ENCODE results near the gene TMEM59. TPM values are rescaled to one million over a fixed set of nuclear protein-coding genes. Genes with fewer than 3 reads are reported as not detected.
A peak's percentile ranks its signal among the peaks of the same experiment; 100 is the strongest.
"Not testable (repeated sequence)": the region's sequence is repeated elsewhere in the genome, so short reads cannot be mapped to it uniquely, and the experiment has no call there.

Gene TMEM59
- polyA plus RNA-seq, 6 donors from 2014 or later = 394 to 861 (median 528) TPM

DNA sequence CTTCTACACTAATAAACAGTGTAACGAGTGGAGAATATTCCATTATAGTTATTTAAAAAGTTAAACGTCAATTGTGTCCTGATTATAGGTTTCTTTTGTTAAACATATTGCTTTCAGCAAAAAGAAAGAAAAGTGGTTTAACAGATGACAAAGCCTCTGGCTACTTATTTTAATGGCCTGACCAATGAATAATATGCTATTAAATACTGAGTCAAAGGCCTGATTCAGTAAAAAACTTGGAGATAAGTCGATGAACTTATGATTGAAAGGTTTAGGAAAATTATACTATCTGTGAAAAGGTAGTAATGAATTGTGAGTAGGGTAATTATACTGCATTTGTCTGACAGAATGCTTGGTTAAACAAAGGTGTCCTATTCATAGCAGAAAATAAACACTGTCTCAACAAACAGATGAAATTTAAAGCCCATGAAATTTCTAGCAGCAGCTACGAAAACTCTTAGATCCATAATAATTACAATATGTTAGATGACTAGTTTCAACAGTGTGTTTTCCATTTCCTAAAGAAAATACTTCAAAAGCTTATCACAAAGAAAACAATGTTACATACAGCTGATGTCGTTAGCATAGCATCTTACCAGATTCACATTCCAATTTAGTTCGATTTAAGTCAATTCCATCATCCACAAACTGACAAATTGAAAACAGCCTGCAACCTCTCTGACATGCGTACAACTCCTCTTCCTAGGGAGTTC lies 6.2 kb downstream of the TMEM59 start:
- no peak for ATAC-seq (ENCODE audit: low read depth in 2 of 2)
- Mint-ChIP-seq H3K9me3 (no peaks in the 10 kb centered on the region), H3K4me1 (peaks cover 22 to 36% (median 25%) of the 10 kb centered on the region in 3 donors), H3K27ac (peak overlapping the region; percentile 29 to 85 (median 75)), H3K27me3 (no peaks in the 10 kb centered on the region), H3K36me3 (peaks cover 13% of the 10 kb centered on the region in 2 donors), H3K4me3 (peak overlapping the region; percentile 17 to 80 (median 55))
- no peak for DNase-seq

- H3K27me3 Mint-ChIP-seq = no peaks in the 10 kb centered on the region
- DNase-seq (no peak), ATAC-seq (ENCODE audit: low read depth in 2 of 2) (no peak)
- H3K36me3 Mint-ChIP-seq = peaks cover 13% of the 10 kb centered on the region in 2 donors
- no peaks in the 10 kb centered on the region for H3K9me3 Mint-ChIP-seq
- H3K27ac Mint-ChIP-seq = peak overlapping the region in 2 of 6 donors; percentile 3 to 37
- no peak overlapping the region for H3K4me3 Mint-ChIP-seq
- H3K4me1 Mint-ChIP-seq = peaks cover 22 to 31% (median 25%) of the 10 kb centered on the region in 3 donors
Observed at GRCh38 chr1:54045496-54045895, 7.5 kb downstream of the TMEM59 start.

GRCh38 chr1:54041806-54042205 lies 11.2 kb downstream of the TMEM59 start:
- Mint-ChIP-seq H3K27ac (no peak overlapping the region), H3K27me3 (no peaks in the 10 kb centered on the region), H3K36me3 (peaks cover 24 to 25% of the 10 kb centered on the region in 2 donors), H3K9me3 (no peaks in the 10 kb centered on the region), H3K4me3 (no peak overlapping the region), H3K4me1 (peaks cover 6 to 20% (median 13%) of the 10 kb centered on the region in 3 donors)
- DNase-seq (no peak), ATAC-seq (ENCODE audit: low read depth in 2 of 2) (no peak)

DNA sequence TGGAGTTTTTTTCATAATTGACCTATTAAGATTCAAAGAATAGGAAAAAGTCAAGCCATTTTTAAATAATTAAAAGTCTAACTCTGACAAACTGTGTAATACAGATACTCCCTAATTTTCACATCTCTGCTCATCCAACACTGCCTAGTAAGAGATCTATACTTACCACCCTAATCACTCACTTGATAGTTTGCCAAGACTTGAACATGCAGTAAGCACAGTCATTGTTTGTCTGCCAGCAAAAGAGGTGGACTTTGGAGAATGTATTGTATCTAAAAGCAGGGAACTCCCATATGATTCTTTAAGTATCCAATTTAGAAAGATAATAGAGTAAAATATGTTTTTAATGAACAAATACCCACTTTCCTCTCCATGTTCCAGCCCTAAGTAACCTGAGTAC lies 15.5 kb downstream of the TMEM59 start:
- Mint-ChIP-seq H3K27me3 (no peaks in the 10 kb centered on the region), H3K27ac (peak overlapping the region in 1 of 6 donors; percentile 34), H3K36me3 (peaks cover 12 to 21% of the 10 kb centered on the region in 2 donors), H3K4me3 (no peak overlapping the region), H3K9me3 (no peaks in the 10 kb centered on the region), H3K4me1 (peaks cover 0 to 5% (median 0%) of the 10 kb centered on the region in 3 donors)
- no peak for ATAC-seq (ENCODE audit: low read depth in 2 of 2)
- no peak for DNase-seq

GRCh38 chr1:54028306-54029251 lies 24.4 kb downstream of the TMEM59 start:
- peaks cover 0 to 5% (median 3%) of the 10 kb centered on the region in 3 donors for H3K4me1 Mint-ChIP-seq
- peaks cover 5 to 6% of the 10 kb centered on the region in 2 donors for H3K36me3 Mint-ChIP-seq
- no peak for ATAC-seq (ENCODE audit: low read depth in 2 of 2)
- no peak for DNase-seq
- H3K9me3 Mint-ChIP-seq = no peaks in the 10 kb centered on the region
- H3K4me3 Mint-ChIP-seq = no peak overlapping the region
- peak overlapping the region in 4 of 6 donors; percentile 29 to 59 (median 31) for H3K27ac Mint-ChIP-seq
- H3K27me3 Mint-ChIP-seq = no peaks in the 10 kb centered on the region

GRCh38 chr1:54027848-54028247 lies 25.2 kb downstream of the TMEM59 start:
- Mint-ChIP-seq H3K27ac (peak overlapping the region in 3 of 6 donors; percentile 59 to 80 (median 79)), H3K4me1 (peaks cover 0 to 5% (median 3%) of the 10 kb centered on the region in 3 donors), H3K4me3 (no peak overlapping the region), H3K27me3 (no peaks in the 10 kb centered on the region), H3K36me3 (peaks cover 5 to 6% of the 10 kb centered on the region in 2 donors), H3K9me3 (no peaks in the 10 kb centered on the region)
- DNase-seq (no peak), ATAC-seq (ENCODE audit: low read depth in 2 of 2) (no peak)

GRCh38 chr1:54024811-54025210 lies 28.2 kb downstream of the TMEM59 start:
- peak overlapping the region in 1 of 6 donors; percentile 5 for H3K27ac Mint-ChIP-seq
- H3K9me3 Mint-ChIP-seq; H3K36me3 Mint-ChIP-seq; ATAC-seq (ENCODE audit: low read depth in 2 of 2); H3K27me3 Mint-ChIP-seq; DNase-seq; H3K4me3 Mint-ChIP-seq; H3K4me1 Mint-ChIP-seq: not testable (repeated sequence)

DNA sequence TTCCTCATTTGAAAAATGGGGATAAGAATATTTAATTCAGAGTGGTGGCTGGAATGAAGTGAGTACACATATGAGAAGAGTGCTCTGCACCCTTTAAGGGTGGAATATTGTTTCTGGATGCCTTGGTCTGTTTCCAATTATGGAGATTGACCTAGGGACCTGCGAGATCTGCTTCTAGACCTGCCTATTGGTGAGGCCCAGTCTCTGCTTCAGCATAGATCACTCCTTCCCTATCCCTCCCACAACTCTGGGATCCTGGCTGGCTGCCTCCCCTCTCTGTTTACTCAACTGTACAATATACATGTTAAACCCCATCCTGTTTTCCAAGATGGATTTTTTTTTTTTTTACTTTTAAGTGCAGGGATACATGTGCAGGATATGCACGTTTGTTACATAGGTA lies 28.6 kb downstream of the TMEM59 start:
- Mint-ChIP-seq H3K36me3 (peaks cover 0 to 3% of the 10 kb centered on the region in 2 donors), H3K27ac (no peak overlapping the region), H3K4me1 (no peaks in the 10 kb centered on the region), H3K27me3 (no peaks in the 10 kb centered on the region), H3K9me3 (no peaks in the 10 kb centered on the region), H3K4me3 (no peak overlapping the region)
- DNase-seq (no peak), ATAC-seq (ENCODE audit: low read depth in 2 of 2) (no peak)

DNA sequence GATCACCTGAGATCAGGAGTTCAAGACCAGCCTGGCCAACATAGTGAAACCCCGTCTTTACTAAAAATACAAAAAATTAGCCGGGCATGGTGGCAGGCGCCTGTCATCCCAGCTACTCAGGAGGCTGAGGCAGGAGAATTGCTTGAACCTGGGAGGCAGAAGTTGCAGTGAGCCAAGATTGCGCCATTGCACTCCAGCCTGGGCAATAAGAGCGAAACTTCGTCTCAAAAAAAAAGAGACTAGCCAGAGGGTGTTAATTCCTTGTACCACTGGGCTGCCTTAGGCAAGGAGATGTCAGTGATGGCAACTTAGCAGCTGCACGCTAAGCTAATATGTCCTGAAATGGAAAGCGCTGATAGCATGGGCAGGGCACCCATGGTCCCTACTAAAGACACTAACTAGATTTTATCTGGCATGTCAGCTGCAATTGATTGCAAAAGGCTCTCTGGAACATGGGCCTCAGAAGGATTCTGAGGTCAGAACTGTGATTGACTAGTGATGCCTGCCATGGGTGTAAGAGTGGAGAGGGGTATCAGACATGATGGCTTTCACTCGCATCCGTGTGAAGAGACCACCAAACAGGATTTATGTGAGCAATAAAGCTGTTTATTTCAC lies 33.3 kb downstream of the TMEM59 start:
- H3K27ac Mint-ChIP-seq; H3K4me3 Mint-ChIP-seq; ATAC-seq (ENCODE audit: low read depth in 2 of 2); H3K4me1 Mint-ChIP-seq; H3K36me3 Mint-ChIP-seq; DNase-seq; H3K9me3 Mint-ChIP-seq: not testable (repeated sequence)
- H3K27me3 Mint-ChIP-seq = peaks cover 0 to 22% (median 12%) of the 10 kb centered on the region in 3 donors

GRCh38 chr1:54018635-54019034 lies 34.4 kb downstream of the TMEM59 start:
- no peak overlapping the region for H3K4me3 Mint-ChIP-seq
- H3K27ac Mint-ChIP-seq = no peak overlapping the region
- no peaks in the 10 kb centered on the region for H3K9me3 Mint-ChIP-seq
- peaks cover 0 to 1% (median 0%) of the 10 kb centered on the region in 3 donors for H3K4me1 Mint-ChIP-seq
- ATAC-seq (ENCODE audit: low read depth in 2 of 2) (no peak), DNase-seq (no peak)
- H3K36me3 Mint-ChIP-seq = no peaks in the 10 kb centered on the region
- H3K27me3 Mint-ChIP-seq = peaks cover 0 to 27% (median 16%) of the 10 kb centered on the region in 3 donors

- Mint-ChIP-seq H3K27ac (no peak within 1 kb of the TSS), H3K27me3 (peaks cover 0 to 34% (median 23%) of the 10 kb centered on the region in 3 donors), H3K4me3 (no peak within 1 kb of the TSS), H3K9me3 (no peaks in the 10 kb centered on the region), H3K4me1 (peaks cover 0 to 3% (median 0%) of the 10 kb centered on the region in 3 donors), H3K36me3 (no peaks in the 10 kb centered on the region)
- no peak for ATAC-seq (ENCODE audit: low read depth in 2 of 2)
- no peak for DNase-seq
Observed at GRCh38 chr1:54017979-54018378, 35.0 kb downstream of the TMEM59 start, which contains the start of gene LDLRAD1. TSS of gene LDLRAD1 (minus strand) at chr1:54018186. CDS start at chr1:54018112, 74 bp downstream.

DNA sequence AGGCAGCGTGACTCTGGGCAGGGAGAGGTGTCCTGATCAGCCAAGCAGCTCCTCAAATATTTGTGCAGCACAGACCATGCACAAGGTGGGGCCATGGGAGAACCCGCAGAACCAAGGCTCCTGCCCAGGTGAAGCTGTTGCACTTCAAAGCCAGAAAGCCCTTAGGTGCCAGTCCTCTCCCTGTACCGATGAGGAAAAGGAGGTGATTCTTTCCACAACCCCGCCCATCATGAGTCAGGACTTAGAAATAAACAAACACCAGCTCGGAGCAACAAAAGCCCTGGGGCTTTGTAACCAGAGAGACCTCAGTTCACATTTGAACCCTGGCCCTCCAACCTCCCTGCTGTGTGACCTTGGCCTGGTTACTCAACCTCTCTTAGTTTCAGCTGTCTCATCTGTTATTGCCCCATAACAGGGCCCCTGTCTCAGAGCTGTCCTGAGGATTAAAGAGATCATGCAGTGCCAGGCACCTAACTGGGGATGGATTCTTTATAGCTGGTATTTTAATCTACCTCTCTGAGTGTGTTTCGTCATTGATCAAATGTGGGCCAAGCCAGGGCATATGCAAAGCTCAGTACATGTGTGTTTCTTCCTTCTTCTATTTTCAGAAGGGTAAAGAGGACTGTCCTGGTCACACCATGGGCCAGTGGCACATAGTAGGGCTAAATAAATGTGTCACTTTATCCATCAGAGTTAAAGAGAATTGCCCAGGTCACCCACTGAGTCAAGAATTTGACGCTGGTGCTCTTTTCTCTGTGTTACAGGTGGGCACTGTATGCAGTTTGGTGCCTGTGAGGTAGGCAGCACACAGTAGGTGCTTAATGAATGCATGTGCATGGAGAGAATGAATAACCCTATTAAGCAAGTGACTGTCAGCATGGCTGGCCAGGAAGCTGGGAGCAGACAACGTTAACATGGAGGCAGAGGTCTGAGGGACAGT lies 36.4 kb downstream of the TMEM59 start:
- Mint-ChIP-seq H3K4me1 (peaks cover 0 to 3% (median 0%) of the 10 kb centered on the region in 3 donors), H3K9me3 (no peaks in the 10 kb centered on the region), H3K27me3 (peaks cover 0 to 39% (median 26%) of the 10 kb centered on the region in 3 donors), H3K27ac (no peak overlapping the region), H3K4me3 (no peak overlapping the region), H3K36me3 (no peaks in the 10 kb centered on the region)
- DNase-seq = no peak
- no peak for ATAC-seq (ENCODE audit: low read depth in 2 of 2)

All from naive B cell (primary cell).